Thyroid gland (tissue), 4 donors: ENCODE measurements around the gene MEIS1. TPM values are rescaled to one million over a fixed set of nuclear protein-coding genes. Genes with fewer than 3 reads are reported as not detected.

Experiments
- DNase-seq, 2 donors: peaks; one replicate each; pipeline ENCODE4 v3.0.0-alpha.2; 2019
- H3K27ac ChIP-seq, 3 donors: fragments of 200-600 bp; sonication (generic); 1 replicate in 2 of 3; 2 replicates in 1 of 3; pipeline ENCODE4 v1.5.1; 2016 to 2019; ENCODE audit warnings: mild to moderate bottlenecking in 1 of 3, moderate library complexity in 1 of 3
- H3K27me3 ChIP-seq: fragments of 200-600 bp; sonication (generic); one replicate; pipeline ENCODE4 v1.5.1; 2019
- H3K36me3 ChIP-seq, 2 donors: fragments of 200-600 bp; sonication (generic); one replicate each; pipeline ENCODE4 v1.5.1; 2016 to 2019
- H3K4me1 ChIP-seq, 2 donors: fragments of 200-600 bp; sonication (generic); one replicate each; pipeline ENCODE4 v1.5.1; 2017 to 2019
- H3K4me3 ChIP-seq, 3 donors: fragments of 200-600 bp; sonication (generic); replicated peaks in 1 of 3; 1 replicate in 2 of 3; 2 replicates in 1 of 3; pipeline ENCODE4 v1.5.1; 2016; ENCODE audit warnings: mild to moderate bottlenecking in 1 of 3
- H3K9me3 ChIP-seq: fragments of 200-600 bp; sonication (generic); one replicate; pipeline ENCODE4 v1.5.1; 2017
- POLR2A ChIP-seq, 2 donors: fragments of 450-650 bp; IDR thresholded peaks; one replicate each; pipeline ENCODE4 v1.6.1; 2017; ENCODE audit warnings: antibody characterized with exemption in 2 of 2, mild to moderate bottlenecking in 2 of 2, moderate library complexity in 1 of 2
- WGBS, 2 donors: methylation state at CpG; one replicate each; pipeline ENCODE4 v1.1.5; 2017; 5-methylcytosine and 5-hydroxymethylcytosine counted together
- intact Hi-C: fragments of 100-400 bp; cut with DNase I; formaldehyde crosslinking; loops from one replicate; pipeline ENCODE4 v1.15.1; 2023
- total RNA-seq, 4 donors: library from RNA; depleted of rRNA; stranded (reverse); fragments of >200 nt; gene quantifications; one replicate each; pipeline ENCODE4 v1.2.3, GENCODE V29; 2016
- TF ChIP-seq, protein P1 (sequence below), 6 experiments: fragments of 200-600 bp in 3 of 6; fragments of 450-650 bp in 3 of 6; sonication (generic) in 3 of 6; IDR thresholded peaks; one replicate each; pipeline ENCODE4 v1.5.1; 2016 to 2019; ENCODE audit warnings: antibody characterized with exemption in 6 of 6, mild to moderate bottlenecking in 2 of 6, inconsistent platforms in 1 of 6, moderate library complexity in 1 of 6

The MEIS1 gene
- total RNA-seq, 4 donors from 2014 or later, result 6.8 to 11.8 (median 9.4) TPM

DNA sequence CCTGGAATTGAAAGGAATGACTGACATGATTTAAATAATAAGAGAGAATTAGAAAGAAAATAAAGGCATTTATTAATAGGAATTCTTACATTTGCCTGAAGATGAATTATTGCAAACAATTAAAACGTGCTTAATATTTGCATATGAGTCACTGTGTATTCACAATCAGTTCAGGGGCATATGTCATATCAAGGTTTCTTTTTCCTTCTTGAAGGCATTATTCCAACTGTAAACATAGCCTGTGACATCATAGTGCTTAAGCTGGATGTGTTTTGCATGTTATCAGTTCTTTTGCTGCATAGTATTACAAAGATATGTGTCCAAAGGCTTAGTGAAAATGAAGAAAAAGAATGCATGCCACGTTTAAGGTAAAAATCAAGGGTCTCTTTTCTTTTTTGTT is 80.8 kb downstream of the MEIS1 start:
- no peak overlapping the region for H3K27ac ChIP-seq
- no peaks in the 10 kb centered on the region for H3K27me3 ChIP-seq
- no peak for DNase-seq
- no peak overlapping the region for H3K4me3 ChIP-seq
- intact Hi-C loops, result no loop called here
- TF ChIP-seq POLR2A (IDR thresholded peaks at IDR 0.05), result no peak
- TF ChIP-seq, protein P1, sequence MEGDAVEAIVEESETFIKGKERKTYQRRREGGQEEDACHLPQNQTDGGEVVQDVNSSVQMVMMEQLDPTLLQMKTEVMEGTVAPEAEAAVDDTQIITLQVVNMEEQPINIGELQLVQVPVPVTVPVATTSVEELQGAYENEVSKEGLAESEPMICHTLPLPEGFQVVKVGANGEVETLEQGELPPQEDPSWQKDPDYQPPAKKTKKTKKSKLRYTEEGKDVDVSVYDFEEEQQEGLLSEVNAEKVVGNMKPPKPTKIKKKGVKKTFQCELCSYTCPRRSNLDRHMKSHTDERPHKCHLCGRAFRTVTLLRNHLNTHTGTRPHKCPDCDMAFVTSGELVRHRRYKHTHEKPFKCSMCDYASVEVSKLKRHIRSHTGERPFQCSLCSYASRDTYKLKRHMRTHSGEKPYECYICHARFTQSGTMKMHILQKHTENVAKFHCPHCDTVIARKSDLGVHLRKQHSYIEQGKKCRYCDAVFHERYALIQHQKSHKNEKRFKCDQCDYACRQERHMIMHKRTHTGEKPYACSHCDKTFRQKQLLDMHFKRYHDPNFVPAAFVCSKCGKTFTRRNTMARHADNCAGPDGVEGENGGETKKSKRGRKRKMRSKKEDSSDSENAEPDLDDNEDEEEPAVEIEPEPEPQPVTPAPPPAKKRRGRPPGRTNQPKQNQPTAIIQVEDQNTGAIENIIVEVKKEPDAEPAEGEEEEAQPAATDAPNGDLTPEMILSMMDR (IDR thresholded peaks at IDR 0.05), result no peak
- H3K9me3 ChIP-seq, result no peaks in the 10 kb centered on the region
- no peaks in the 10 kb centered on the region for H3K36me3 ChIP-seq
- H3K4me1 ChIP-seq, result no peaks in the 10 kb centered on the region
- WGBS, 2 donors, result 65 to 76% methylated on average over 2 of the region's 2 CpGs

DNA sequence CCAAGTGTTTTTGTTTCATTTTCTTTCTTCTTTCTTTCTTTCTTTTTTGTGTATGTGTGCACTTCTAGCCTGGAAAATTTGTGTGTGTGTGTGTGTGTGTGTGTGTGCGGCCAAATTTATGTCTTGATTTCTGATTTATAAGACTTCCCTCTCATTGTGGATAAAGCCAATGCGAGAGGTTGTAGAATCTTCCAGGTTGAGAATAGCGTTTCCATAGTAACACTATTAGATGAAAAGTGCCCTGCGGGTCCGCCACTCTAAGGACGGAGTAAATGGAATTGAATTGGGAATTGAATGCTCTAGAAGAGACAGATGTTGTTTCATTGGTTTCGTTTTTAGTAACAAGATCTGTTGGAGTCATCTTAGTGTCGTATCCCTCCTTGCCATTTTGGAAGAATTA is 81.6 kb downstream of the MEIS1 start:
- intact Hi-C loops, result no loop called here
- 94 to 95% methylated on average over 8 of the region's 8 CpGs for WGBS, 2 donors
- no peaks in the 10 kb centered on the region for H3K4me1 ChIP-seq

DNA sequence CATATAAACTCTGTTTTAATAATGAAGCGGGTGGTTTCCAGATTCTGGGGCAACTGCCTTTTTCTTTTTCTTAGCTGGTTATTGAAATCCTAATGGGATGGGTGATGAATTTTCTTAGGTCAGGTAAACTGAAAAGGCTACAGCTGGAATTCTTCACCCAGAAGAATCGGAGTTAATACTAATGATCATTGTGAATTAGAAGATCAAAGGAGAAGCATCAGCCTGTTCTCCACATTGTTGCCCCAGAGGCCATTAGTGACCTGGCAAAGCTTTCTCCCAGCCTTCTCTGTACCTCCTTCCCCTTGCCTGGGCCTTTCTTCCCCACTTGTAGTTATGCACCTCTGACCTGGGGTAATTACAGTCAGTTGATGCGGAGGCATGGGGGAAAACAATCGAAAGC is 82.8 kb downstream of the MEIS1 start:
- Histone ChIP-seq H3K36me3 (no peaks in the 10 kb centered on the region), H3K4me3 (no peak overlapping the region), H3K27ac (no peak overlapping the region), H3K4me1 (no peaks in the 10 kb centered on the region), H3K9me3 (no peaks in the 10 kb centered on the region), H3K27me3 (no peaks in the 10 kb centered on the region)
- no peak for TF ChIP-seq POLR2A (IDR thresholded peaks at IDR 0.05)
- TF ChIP-seq, protein P1 (IDR thresholded peaks at IDR 0.05), result no peak
- DNase-seq, result no peak
- WGBS, 2 donors, result 90 to 94% methylated on average over 4 of the region's 4 CpGs
- intact Hi-C loops, result no loop called here

More for the DNA sequence above, 81.6 kb downstream of the MEIS1 start:
- Histone ChIP-seq H3K4me3 (no peak overlapping the region), H3K36me3 (no peaks in the 10 kb centered on the region), H3K27ac (no peak overlapping the region), H3K9me3 (no peaks in the 10 kb centered on the region), H3K27me3 (no peaks in the 10 kb centered on the region)
- TF ChIP-seq, protein P1 (IDR thresholded peaks at IDR 0.05), result no peak
- TF ChIP-seq POLR2A (IDR thresholded peaks at IDR 0.05), result no peak
- no peak for DNase-seq

DNA sequence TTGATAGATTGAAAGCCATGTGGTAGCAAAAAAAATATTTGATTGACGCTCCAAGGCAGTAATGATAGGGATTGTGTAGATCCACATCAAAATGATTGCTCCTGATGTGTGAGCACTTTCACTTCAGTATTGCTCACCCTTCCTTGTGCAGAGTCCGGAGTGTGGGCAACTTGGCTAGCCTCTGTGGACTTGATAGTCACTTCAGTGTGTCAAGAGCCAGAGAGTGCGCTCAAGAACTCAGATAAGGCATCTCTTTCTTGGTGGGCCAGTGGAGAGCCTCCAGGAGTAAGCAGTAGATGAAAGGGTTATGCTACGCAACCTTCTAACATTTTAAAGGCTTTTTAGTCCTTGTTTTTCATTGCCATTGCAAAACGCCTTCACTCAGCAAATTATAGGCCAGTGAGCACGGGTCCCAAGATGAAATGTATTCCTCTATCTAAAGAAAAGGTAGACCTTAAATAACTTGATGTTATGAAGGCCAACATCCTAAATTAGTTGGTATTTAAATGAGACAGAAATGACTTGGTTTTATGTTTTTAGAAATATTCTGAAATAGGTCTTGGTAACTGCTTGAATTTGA is 84.4 kb downstream of the MEIS1 start:
- Histone ChIP-seq H3K36me3 (no peaks in the 10 kb centered on the region), H3K4me1 (no peaks in the 10 kb centered on the region), H3K27me3 (no peaks in the 10 kb centered on the region), H3K4me3 (no peak overlapping the region), H3K27ac (no peak overlapping the region), H3K9me3 (no peaks in the 10 kb centered on the region)
- DNase-seq, result no peak
- WGBS, 2 donors, result 85 to 96% methylated on average over 5 to 6 of the region's 6 CpGs
- TF ChIP-seq, protein P1 (IDR thresholded peaks at IDR 0.05), result no peak
- TF ChIP-seq POLR2A (IDR thresholded peaks at IDR 0.05), result no peak
- intact Hi-C loops, result no loop called here

DNA sequence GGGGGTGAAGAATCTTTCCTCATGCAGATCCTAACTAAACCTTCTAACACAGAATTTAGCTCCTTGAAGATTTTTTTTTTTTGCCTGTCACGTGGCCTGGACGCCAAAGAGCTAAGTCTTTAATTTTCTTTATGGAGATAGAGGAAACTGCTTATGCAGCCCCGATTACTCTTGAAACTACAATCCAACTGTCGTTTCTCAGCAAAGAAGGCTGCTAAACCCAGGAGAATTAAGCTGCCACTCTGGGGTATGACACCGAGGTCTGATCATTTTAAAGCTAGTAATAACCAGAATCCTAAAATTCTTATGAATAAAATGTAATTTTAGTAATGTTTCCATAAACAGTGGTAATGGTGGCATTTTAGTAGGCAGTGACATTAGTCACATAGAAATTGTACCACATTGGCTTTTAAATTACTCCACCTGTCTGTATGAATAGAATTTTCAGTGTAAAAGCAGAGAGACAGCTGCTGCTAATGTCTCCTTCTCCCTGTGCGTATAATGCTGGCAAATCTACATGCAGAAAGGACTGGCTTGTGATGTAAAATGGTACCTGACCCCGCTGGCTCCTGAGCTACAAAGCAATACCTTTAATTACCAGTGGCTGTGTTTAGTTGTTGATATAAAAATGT is 86.5 kb downstream of the MEIS1 start:
- WGBS, 2 donors, result 86 to 87% methylated on average over 7 of the region's 7 CpGs
- no peaks in the 10 kb centered on the region for H3K9me3 ChIP-seq
- TF ChIP-seq, protein P1 (IDR thresholded peaks at IDR 0.05), result no peak
- TF ChIP-seq POLR2A (IDR thresholded peaks at IDR 0.05), result no peak
- intact Hi-C loops, result no loop called here
- no peak for DNase-seq
- H3K36me3 ChIP-seq, result no peaks in the 10 kb centered on the region
- H3K4me3 ChIP-seq, result no peak overlapping the region
- no peaks in the 10 kb centered on the region for H3K4me1 ChIP-seq
- no peak overlapping the region for H3K27ac ChIP-seq
- H3K27me3 ChIP-seq, result no peaks in the 10 kb centered on the region
